Suprapubic skin (tissue), 4 donors: ENCODE data around the gene ARL4D. TPM values are rescaled to one million over a fixed set of nuclear protein-coding genes. Genes with fewer than 3 reads are reported as not detected.

ENCODE experiments used
- DNase-seq, 2 donors: peaks; one replicate each; pipeline ENCODE4 v3.0.0-alpha.2; 2019; ENCODE audit warnings: low spot score in 2 of 2
- H3K27ac ChIP-seq: fragments of 200-600 bp; sonication (generic); one replicate; pipeline ENCODE4 v1.5.1; 2019
- H3K27me3 ChIP-seq: fragments of 200-600 bp; sonication (generic); one replicate; pipeline ENCODE4 v1.5.1; 2019
- H3K36me3 ChIP-seq: fragments of 200-600 bp; sonication (generic); one replicate; pipeline ENCODE4 v1.5.1; 2019
- H3K4me1 ChIP-seq: fragments of 200-600 bp; sonication (generic); one replicate; pipeline ENCODE4 v1.5.1; 2019
- H3K4me3 ChIP-seq: fragments of 200-600 bp; sonication (generic); one replicate; pipeline ENCODE4 v1.5.1; 2019; ENCODE audit warnings: mild to moderate bottlenecking
- H3K9me3 ChIP-seq: fragments of 200-600 bp; sonication (generic); one replicate; pipeline ENCODE4 v1.5.1; 2019
- CTCF ChIP-seq, 2 donors: fragments of 200-600 bp in 1 of 2; fragments of 450-650 bp in 1 of 2; sonication (generic) in 1 of 2; IDR thresholded peaks; one replicate each; pipeline ENCODE4 v1.5.1; 2016 to 2019; ENCODE audit warnings: antibody characterized with exemption in 2 of 2, mild to moderate bottlenecking in 1 of 2, moderate library complexity in 1 of 2
- EP300 ChIP-seq: sonication (generic); formaldehyde crosslinking; IDR thresholded peaks from one replicate; pipeline ENCODE4 v1.6.1; 2017; ENCODE audit warnings: antibody characterized with exemption
- POLR2A ChIP-seq, 2 donors: fragments of 450-650 bp; IDR thresholded peaks; one replicate each; pipeline ENCODE4 v1.6.1; 2017; ENCODE audit warnings: antibody characterized with exemption in 2 of 2, mild to moderate bottlenecking in 2 of 2, moderate library complexity in 2 of 2
- POLR2AphosphoS5 ChIP-seq, 3 donors: sonication (generic); formaldehyde crosslinking; IDR thresholded peaks; one replicate each; pipeline ENCODE4 v1.6.1; 2017; ENCODE audit warnings: antibody characterized with exemption in 3 of 3
- WGBS: methylation state at CpG from one replicate; pipeline ENCODE4 v1.1.5; 2018; 5-methylcytosine and 5-hydroxymethylcytosine counted together
- total RNA-seq, 4 donors: library from RNA; depleted of rRNA; stranded (reverse); fragments of >200 nt; gene quantifications; one replicate each; pipeline ENCODE4 v1.1.0, GENCODE V29; 2016

The ARL4D gene
- total RNA-seq, 4 donors from 2014 or later = 26.7 to 50.9 (median 32.2) TPM

- H3K4me3 ChIP-seq = no peak overlapping the region
- no peaks in the 10 kb centered on the region for H3K4me1 ChIP-seq
- no peaks in the 10 kb centered on the region for H3K27me3 ChIP-seq
- TF ChIP-seq POLR2A (IDR thresholded peaks at IDR 0.05) = no peak
- TF ChIP-seq CTCF (IDR thresholded peaks at IDR 0.05) = no peak
- TF ChIP-seq POLR2AphosphoS5 (IDR thresholded peaks at IDR 0.05) = no peak
- no peak for TF ChIP-seq EP300
- H3K36me3 ChIP-seq = no peaks in the 10 kb centered on the region
- no peak for DNase-seq
- no peaks in the 10 kb centered on the region for H3K9me3 ChIP-seq
- no peak overlapping the region for H3K27ac ChIP-seq
- WGBS = 95% methylated on average over 26 of the region's 26 CpGs
These were observed 20.0 kb upstream of the ARL4D start for GRCh38 chr17:43378766-43379165.

- 94% methylated on average over 5 of the region's 5 CpGs for WGBS
- TF ChIP-seq CTCF (IDR thresholded peaks at IDR 0.05) = no peak
- TF ChIP-seq POLR2A (IDR thresholded peaks at IDR 0.05) = no peak
- TF ChIP-seq EP300 = no peak
- TF ChIP-seq POLR2AphosphoS5 (IDR thresholded peaks at IDR 0.05) = no peak
- H3K27me3 ChIP-seq = no peaks in the 10 kb centered on the region
- no peak overlapping the region for H3K4me3 ChIP-seq
- H3K9me3 ChIP-seq = no peaks in the 10 kb centered on the region
- no peak overlapping the region for H3K27ac ChIP-seq
- no peak for DNase-seq
- peaks cover 10% of the 10 kb centered on the region for H3K4me1 ChIP-seq
- no peaks in the 10 kb centered on the region for H3K36me3 ChIP-seq
These were observed 18.5 kb upstream of the ARL4D start for GRCh38 chr17:43380307-43380706.

GRCh38 chr17:43381204-43381603, 17.6 kb upstream of the ARL4D start:
- no peaks in the 10 kb centered on the region for H3K27me3 ChIP-seq
- no peak for TF ChIP-seq POLR2AphosphoS5 (IDR thresholded peaks at IDR 0.05)
- TF ChIP-seq EP300 = no peak
- TF ChIP-seq POLR2A (IDR thresholded peaks at IDR 0.05) = no peak
- no peak for TF ChIP-seq CTCF (IDR thresholded peaks at IDR 0.05)
- no peak for DNase-seq
- H3K36me3 ChIP-seq = no peaks in the 10 kb centered on the region
- WGBS = 84% methylated on average over 3 of the region's 3 CpGs
- no peak overlapping the region for H3K27ac ChIP-seq
- H3K4me3 ChIP-seq = no peak overlapping the region
- H3K4me1 ChIP-seq = peaks cover 18% of the 10 kb centered on the region
- no peaks in the 10 kb centered on the region for H3K9me3 ChIP-seq

GRCh38 chr17:43381621-43382020, 17.2 kb upstream of the ARL4D start:
- Histone ChIP-seq H3K4me1 (peaks cover 22% of the 10 kb centered on the region), H3K27me3 (no peaks in the 10 kb centered on the region), H3K36me3 (no peaks in the 10 kb centered on the region), H3K9me3 (no peaks in the 10 kb centered on the region), H3K4me3 (no peak overlapping the region), H3K27ac (no peak overlapping the region)
- WGBS = 88% methylated on average over 5 of the region's 5 CpGs
- no peak for DNase-seq
- TF ChIP-seq EP300 = no peak
- no peak for TF ChIP-seq CTCF (IDR thresholded peaks at IDR 0.05)
- no peak for TF ChIP-seq POLR2A (IDR thresholded peaks at IDR 0.05)
- no peak for TF ChIP-seq POLR2AphosphoS5 (IDR thresholded peaks at IDR 0.05)

- DNase-seq = no peak
- H3K4me1 ChIP-seq = peaks cover 34% of the 10 kb centered on the region
- no peaks in the 10 kb centered on the region for H3K27me3 ChIP-seq
- no peak overlapping the region for H3K4me3 ChIP-seq
- TF ChIP-seq POLR2A (IDR thresholded peaks at IDR 0.05) (no peak), EP300 (no peak), POLR2AphosphoS5 (IDR thresholded peaks at IDR 0.05) (no peak), CTCF (IDR thresholded peaks at IDR 0.05) (no peak)
- H3K36me3 ChIP-seq = no peaks in the 10 kb centered on the region
- no peaks in the 10 kb centered on the region for H3K9me3 ChIP-seq
- no peak overlapping the region for H3K27ac ChIP-seq
- WGBS = 92% methylated on average over 2 of the region's 2 CpGs
These were observed 16.0 kb upstream of the ARL4D start for GRCh38 chr17:43382776-43383175.
